IgD-negative memory B cell (primary cell): ENCODE data around the gene OGFOD2. TPM values are rescaled to one million over a fixed set of nuclear protein-coding genes. Genes with fewer than 3 reads are reported as not detected.

Experiments
- H3K27ac Mint-ChIP-seq, 3 donors: one replicate each; pipeline ENCODE4 v1.8.0; 2020 to 2022; ENCODE audit warnings: mild to moderate bottlenecking in 3 of 3, mixed read lengths in 3 of 3, moderate library complexity in 1 of 3
- H3K27me3 Mint-ChIP-seq: one replicate; pipeline ENCODE4 v1.8.0; 2021; ENCODE audit warnings: mixed read lengths
- H3K36me3 Mint-ChIP-seq: one replicate; pipeline ENCODE4 v1.8.0; 2020; ENCODE audit warnings: mild to moderate bottlenecking, mixed read lengths
- H3K4me1 Mint-ChIP-seq, 3 donors: one replicate each; pipeline ENCODE4 v1.8.0; 2020 to 2022; ENCODE audit warnings: mixed read lengths in 3 of 3, mild to moderate bottlenecking in 1 of 3
- H3K4me3 Mint-ChIP-seq, 4 donors: one replicate each; pipeline ENCODE4 v1.8.0; 2020 to 2022; ENCODE audit warnings: mild to moderate bottlenecking in 4 of 4, mixed read lengths in 4 of 4, moderate library complexity in 3 of 4
- H3K9me3 Mint-ChIP-seq, 3 donors: one replicate each; pipeline ENCODE4 v1.8.0; 2020 to 2021; ENCODE audit warnings: mixed read lengths in 3 of 3, mild to moderate bottlenecking in 1 of 3
- polyA plus RNA-seq: library from polyadenylated mRNA; unstranded; fragments of 300-500 nt; fragmentation: Illumina TruSeq; gene quantifications from one replicate; pipeline ENCODE4 v1.2.3, GENCODE V29; 2021

The OGFOD2 gene
- polyA plus RNA-seq, 1 donor from 2014 or later, result 20.2 TPM

DNA sequence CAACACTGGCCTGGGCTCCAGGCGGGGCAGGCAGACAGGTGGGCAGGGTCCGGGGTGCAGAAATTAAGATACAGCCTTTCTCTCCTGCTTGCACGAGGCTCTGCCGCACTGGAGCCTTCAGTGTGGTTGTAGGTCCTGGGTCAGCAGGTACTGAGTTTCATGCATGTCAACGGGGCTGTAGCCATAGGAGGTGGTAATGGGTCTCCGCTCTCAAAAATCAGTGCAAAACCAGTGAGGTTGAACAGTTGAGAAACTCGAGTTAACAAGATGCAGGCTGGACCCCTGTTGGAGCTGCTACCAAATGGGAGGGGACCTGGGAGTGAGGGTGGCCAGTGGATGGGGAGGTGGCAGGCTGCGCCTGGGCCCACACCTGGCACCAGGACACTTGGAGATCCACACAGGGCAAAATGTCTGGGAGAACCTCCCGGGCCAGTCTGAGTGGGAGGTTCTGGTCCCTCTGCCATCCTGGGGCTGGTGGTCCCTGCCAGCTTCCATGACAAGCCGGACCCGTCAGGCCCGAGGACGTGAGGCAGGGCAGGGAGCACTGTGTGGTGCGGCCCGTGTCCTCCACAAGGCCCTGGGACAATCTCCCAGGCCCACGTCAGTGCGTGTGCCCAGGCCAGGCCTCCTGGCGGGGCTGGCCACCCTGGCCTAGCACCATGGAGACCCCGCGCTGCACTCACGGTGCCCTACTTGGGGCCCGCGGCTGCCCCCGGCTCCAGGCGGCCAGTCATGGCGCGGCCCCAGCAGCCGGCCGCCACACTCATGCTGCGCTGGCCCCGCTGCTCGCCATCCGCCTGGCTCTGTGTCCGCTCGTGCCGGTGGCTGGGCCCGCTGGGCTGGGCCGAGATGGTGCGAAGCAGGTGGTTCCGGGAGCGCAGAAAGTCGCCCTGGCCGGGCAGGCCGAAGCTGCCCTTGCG, 10.6 kb downstream of the OGFOD2 start:
- Mint-ChIP-seq H3K9me3 (no peaks in the 10 kb centered on the region), H3K4me3 (peak overlapping the region in 2 of 4 donors; percentile 33 to 67), H3K4me1 (peaks cover 3 to 13% (median 6%) of the 10 kb centered on the region in 3 donors), H3K27ac (peak overlapping the region in 1 of 3 donors; percentile 48), H3K36me3 (no peaks in the 10 kb centered on the region), H3K27me3 (no peaks in the 10 kb centered on the region)

DNA sequence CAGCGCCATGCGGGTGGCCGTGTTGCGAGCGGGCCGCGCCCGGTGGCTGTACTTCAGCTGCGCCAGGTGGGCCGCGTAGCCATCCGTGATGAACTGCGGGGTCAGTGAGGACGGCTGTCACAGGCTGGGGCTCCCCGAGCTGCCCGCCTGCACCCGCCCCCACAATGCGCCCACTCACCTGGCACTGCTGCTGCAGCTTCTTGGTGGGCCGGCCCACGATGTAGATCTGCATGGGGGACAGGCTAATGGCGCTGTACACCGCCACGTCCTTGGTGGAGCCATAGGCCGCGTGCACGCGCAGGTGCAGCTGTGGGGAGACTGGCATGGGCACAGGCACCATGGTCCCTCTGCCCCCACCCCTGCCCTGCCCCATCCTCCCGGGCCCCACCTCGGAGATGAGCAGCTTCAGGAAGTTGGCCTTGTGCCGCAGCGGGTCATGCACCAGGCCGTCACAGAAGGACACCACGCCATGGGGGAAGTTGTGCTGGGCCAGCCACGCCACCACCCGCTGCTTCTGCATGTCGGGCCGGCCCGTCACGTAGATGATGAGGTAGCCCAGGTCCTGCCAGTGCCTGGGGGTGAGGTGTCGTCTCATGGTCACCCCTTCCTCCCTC, 11.3 kb downstream of the OGFOD2 start:
- Mint-ChIP-seq H3K4me3 (no peak overlapping the region), H3K4me1 (peaks cover 3 to 13% (median 6%) of the 10 kb centered on the region in 3 donors), H3K36me3 (no peaks in the 10 kb centered on the region), H3K27ac (no peak overlapping the region), H3K27me3 (no peaks in the 10 kb centered on the region), H3K9me3 (no peaks in the 10 kb centered on the region)

DNA sequence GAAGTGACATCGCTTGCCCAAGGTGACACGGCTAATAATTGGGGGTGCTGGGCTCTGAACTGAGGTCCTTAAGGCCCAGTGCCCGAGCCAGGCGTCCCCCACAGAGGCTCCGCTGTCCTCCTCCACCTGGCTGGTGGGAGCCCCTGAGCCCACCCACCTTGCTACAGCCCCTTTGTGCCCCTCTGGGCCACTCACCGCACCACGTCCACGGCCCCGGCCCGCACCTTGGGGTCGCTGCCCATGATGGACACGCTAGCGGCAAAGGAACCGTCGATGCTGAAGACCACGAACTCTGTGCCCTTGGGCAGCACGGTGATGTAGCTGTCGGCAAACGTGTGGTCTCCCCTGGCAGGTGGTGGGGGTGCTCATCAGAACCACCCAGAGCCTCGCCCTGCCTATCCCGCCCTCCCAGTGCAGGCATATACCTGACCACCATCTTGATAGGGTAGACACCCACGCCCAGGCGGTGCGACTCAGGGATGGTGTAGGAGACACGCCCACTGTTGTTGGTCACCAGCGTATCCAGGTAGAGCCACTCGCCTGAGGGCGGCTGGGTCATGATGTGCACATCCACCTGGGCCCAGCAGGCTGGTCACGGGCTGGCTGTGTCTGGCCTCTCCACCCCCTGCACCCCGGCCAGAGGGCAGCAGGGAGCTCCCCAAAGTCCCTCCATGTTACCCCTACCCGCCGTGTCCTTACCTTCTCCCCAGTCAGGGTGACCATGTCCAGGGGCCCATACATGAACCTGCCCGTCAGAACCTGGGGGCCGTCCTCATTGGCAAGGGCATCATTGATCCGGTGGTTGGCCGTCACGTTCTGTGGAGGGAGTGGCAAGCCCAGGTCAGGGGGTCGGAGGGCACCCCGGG, 12.3 kb downstream of the OGFOD2 start:
- Mint-ChIP-seq H3K36me3 (no peaks in the 10 kb centered on the region), H3K4me1 (peaks cover 3 to 10% (median 4%) of the 10 kb centered on the region in 3 donors), H3K27me3 (no peaks in the 10 kb centered on the region), H3K27ac (no peak overlapping the region), H3K4me3 (no peak overlapping the region), H3K9me3 (no peaks in the 10 kb centered on the region)

DNA sequence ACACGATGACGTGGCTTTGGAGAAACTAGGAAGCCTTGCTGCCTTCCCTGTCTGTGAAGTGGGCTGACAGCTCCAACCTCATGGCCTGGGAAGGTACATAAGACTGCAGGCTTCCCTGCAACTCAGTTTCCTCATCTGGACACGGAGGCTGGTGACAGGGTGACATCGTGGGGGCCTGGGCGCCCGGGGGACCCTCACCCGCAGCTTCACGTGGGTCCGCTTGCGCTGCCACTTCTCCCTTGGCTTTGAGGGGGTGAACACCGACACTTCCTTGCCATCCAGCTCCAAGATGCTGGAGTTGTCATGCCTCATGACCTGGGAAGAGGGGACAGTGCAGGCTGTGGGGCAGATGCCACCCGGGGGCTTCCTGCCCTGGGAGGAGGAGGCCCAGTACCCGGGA, 13.0 kb downstream of the OGFOD2 start:
- H3K4me1 Mint-ChIP-seq, result peaks cover 3 to 10% (median 4%) of the 10 kb centered on the region in 3 donors
- no peak overlapping the region for H3K27ac Mint-ChIP-seq
- H3K36me3 Mint-ChIP-seq, result no peaks in the 10 kb centered on the region
- H3K4me3 Mint-ChIP-seq, result no peak overlapping the region
- H3K27me3 Mint-ChIP-seq, result no peaks in the 10 kb centered on the region
- no peaks in the 10 kb centered on the region for H3K9me3 Mint-ChIP-seq

DNA sequence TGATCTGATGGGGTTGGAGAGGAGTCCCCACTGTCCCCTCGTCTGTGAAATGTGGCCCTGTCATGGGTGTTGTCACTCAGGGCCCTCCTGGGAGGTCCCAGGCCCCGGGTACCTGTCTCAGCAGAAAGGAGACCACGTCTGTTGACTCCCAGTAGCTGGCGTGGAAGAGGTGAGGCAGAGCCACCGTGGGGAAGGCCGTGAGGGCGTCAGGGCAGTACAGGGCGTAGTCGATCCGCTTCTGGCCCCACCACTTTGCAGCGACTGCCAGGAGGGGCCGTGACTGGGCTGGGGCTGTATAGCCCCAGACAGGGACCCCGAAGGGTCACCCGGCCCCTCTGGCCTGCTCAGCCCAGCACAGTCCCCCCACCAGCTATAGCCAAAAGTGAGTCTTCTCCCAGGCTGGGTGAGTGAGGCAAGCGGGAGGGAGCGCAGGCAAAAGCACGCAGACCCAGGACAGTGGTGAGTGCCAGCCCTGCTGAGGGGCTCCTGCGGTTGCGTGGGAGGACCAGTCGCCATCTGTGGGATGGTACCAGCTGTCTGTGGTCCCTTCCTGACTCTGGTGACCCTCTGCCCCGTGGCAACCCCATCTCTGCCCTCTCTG, 13.7 kb downstream of the OGFOD2 start:
- H3K9me3 Mint-ChIP-seq, result no peaks in the 10 kb centered on the region
- H3K27me3 Mint-ChIP-seq, result no peaks in the 10 kb centered on the region
- H3K36me3 Mint-ChIP-seq, result no peaks in the 10 kb centered on the region
- H3K4me1 Mint-ChIP-seq, result peaks cover 3 to 9% (median 7%) of the 10 kb centered on the region in 3 donors
- H3K4me3 Mint-ChIP-seq, result no peak overlapping the region
- no peak overlapping the region for H3K27ac Mint-ChIP-seq

DNA sequence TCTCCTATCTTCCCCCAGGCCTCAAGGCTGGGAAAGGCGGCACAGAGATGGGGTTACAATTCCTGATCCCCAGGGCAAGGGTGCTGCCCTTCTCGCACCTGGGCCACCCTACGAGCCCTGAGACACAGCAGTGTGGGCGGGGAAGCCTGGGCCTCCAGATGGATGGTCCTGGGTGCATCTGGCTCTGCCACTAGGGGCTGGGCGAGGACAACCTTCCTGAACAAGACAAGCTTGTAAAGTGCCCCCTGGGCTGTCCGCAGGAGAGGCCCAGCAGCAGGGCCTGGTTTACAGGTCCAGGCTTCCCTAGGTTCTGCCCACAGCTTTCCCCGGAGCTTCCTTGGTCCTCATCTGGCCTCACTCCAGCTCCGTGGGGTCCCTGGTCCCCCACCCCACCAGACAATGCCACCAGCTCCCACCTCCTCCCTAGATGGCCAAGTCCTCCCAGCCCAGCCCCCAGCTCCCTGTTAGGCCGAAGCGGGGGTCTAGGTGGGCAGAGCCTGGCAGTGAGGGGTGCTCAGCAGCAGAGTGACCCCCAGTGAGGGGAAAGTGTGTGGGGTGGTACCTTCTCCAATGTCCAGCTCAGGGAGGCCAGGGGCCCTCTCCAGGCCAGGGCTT, 14.3 kb downstream of the OGFOD2 start:
- H3K4me1 Mint-ChIP-seq, result peaks cover 3 to 7% (median 6%) of the 10 kb centered on the region in 3 donors
- peaks cover under 1% of the 10 kb centered on the region for H3K27me3 Mint-ChIP-seq
- H3K27ac Mint-ChIP-seq, result no peak overlapping the region
- peaks cover under 1% of the 10 kb centered on the region for H3K36me3 Mint-ChIP-seq
- H3K9me3 Mint-ChIP-seq, result no peaks in the 10 kb centered on the region
- no peak overlapping the region for H3K4me3 Mint-ChIP-seq

DNA sequence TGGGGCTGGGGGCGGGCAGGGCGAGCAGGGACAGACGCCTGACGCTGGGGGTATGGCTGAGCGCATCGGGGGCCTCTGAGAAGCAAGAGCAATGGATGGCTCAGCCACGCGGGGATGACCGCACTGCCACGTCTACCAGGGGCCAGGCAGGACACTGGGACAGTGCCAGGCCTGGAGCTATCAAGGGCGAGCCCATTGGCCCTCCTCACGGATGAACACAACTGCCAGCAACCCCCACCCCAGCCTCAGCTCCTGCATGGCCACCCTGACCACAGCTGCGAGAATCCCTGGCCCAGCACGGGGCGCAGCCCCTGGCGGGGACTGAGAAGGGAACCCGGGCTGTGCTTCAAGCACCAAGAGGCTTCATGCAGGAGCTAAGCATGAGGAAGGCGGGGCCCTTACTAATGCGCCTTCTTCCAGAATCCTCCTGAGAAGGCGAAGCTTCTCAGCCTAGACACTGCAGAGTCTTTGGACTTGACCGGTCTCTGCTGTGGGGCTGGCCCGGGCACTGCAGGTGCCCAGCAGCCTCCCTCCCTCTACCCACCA, 14.9 kb downstream of the OGFOD2 start:
- H3K27me3 Mint-ChIP-seq, result peaks cover 1% of the 10 kb centered on the region
- H3K4me1 Mint-ChIP-seq, result peaks cover 2 to 5% (median 3%) of the 10 kb centered on the region in 3 donors
- no peak overlapping the region for H3K4me3 Mint-ChIP-seq
- no peaks in the 10 kb centered on the region for H3K9me3 Mint-ChIP-seq
- H3K36me3 Mint-ChIP-seq, result peaks cover 2% of the 10 kb centered on the region
- no peak overlapping the region for H3K27ac Mint-ChIP-seq

DNA sequence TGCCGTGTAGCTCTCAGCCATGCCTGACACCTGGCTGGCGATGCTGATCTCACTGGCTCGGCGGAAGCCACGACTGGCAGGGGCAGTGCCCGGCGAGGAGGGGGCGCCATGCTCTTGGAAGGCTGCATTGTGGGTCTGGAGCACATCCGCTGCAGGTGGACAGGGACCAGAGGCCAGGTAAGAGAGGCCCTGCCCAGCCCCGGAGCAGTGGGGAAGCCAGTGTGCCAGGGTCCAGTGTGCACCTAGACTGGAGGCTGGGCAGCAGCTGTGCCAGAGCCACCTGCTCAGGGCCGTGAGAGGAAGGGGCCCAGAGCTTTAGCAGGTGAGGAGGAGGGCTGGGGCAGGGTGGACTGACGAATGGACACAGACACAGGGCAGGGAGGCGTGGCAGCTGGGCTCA, 15.5 kb downstream of the OGFOD2 start:
- no peak overlapping the region for H3K27ac Mint-ChIP-seq
- peaks cover 1% of the 10 kb centered on the region for H3K27me3 Mint-ChIP-seq
- no peak overlapping the region for H3K4me3 Mint-ChIP-seq
- peaks cover 0 to 4% (median 3%) of the 10 kb centered on the region in 3 donors for H3K4me1 Mint-ChIP-seq
- peaks cover 2% of the 10 kb centered on the region for H3K36me3 Mint-ChIP-seq
- no peaks in the 10 kb centered on the region for H3K9me3 Mint-ChIP-seq

DNA sequence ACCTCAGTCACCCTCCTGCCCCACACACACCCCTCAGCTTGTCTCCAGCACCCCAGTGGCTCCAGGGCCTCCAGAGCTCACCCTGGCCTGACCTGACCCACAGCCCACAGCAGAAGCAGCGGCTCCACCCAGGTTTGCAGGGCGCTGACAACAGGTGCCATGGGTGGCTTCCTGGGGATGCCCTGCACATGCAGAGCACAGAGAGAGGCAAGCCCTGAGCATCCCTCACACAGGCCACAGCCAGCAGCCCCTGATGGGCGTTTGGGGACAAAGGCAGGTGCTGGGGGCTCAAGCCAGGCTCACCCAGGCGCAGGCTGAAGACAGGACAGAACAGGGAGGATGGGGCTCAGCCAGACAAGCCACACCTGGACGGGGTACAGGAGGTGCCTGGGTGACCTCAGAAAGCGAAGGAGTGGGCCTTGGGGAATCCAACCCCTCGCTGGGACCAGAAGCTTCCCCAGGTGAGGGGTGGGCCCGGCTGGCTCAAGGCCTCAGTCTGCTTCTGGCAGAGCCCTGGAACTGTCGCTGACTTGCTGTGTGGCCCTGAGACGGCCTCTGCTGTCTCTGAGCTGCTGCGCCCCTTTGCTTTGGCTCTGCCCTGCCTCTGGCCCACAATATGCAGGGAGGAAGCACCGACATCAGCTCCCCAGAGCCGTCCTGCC, 16.0 kb downstream of the OGFOD2 start:
- Mint-ChIP-seq H3K4me1 (peaks cover 0 to 4% (median 3%) of the 10 kb centered on the region in 3 donors), H3K27ac (no peak overlapping the region)

DNA sequence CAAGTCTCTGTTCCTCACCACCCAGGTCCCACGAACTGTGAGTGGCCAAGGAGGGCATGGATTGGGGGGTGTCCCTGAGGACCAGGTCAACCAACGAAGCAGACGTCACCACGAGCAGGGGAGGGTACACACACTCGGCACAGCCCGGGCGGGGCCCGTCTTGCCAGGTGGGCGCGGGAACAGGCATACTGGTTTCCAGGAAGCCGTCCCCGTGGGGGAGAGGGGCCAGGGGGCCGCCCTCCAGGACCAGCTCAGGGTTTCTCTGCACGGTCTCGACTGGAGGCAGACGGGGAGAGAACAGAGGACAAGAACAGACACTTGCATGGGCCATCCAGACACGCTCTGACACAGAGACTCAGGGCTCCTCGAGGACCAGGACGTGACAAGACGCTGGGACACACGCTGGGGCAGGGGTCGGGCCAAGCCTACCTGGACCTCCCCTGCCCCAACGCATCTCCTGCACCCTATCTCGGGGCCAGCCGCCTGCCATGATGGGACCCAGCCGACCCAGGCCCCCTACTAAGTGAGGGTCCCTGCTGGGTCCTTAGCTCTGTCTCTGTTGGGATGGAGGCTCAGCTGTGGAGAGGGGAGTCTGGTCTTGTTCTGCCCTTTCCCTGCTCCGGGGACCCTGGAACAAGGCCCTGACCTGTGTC, 16.7 kb downstream of the OGFOD2 start:
- peaks cover 0 to 4% (median 3%) of the 10 kb centered on the region in 3 donors for H3K4me1 Mint-ChIP-seq
- H3K36me3 Mint-ChIP-seq, result peaks cover 2% of the 10 kb centered on the region
- H3K27ac Mint-ChIP-seq, result no peak overlapping the region

More for the DNA sequence above, 16.0 kb downstream of the OGFOD2 start:
- Mint-ChIP-seq H3K9me3 (no peaks in the 10 kb centered on the region), H3K27me3 (peaks cover 1% of the 10 kb centered on the region), H3K4me3 (peak overlapping the region in 1 of 4 donors; percentile 75), H3K36me3 (peaks cover 2% of the 10 kb centered on the region)

DNA sequence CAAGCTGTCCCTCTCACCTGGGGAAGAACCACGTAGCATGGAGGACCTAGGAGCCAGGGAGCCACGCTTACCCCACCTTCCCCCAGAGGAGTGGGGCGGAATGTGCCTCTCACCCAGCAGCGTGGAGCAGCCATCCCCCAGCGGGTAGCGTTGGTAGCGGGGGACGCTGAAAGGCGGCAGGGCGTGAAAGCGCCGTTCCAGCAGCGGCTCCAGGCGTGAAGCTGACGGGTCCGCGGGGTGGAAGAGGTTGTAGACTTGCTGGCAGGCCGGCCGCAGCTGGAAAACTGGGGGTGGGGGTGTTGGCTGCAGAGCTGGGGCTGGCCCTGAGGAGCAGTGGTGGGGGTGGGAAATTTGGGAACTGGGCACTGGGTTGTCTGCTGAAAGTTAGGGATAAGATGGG, 17.3 kb downstream of the OGFOD2 start:
- Mint-ChIP-seq H3K36me3 (peaks cover 2% of the 10 kb centered on the region), H3K27me3 (peaks cover 1% of the 10 kb centered on the region), H3K27ac (no peak overlapping the region), H3K4me3 (no peak overlapping the region), H3K9me3 (no peaks in the 10 kb centered on the region), H3K4me1 (peaks cover 0 to 4% (median 3%) of the 10 kb centered on the region in 3 donors)

More for the DNA sequence above, 16.7 kb downstream of the OGFOD2 start:
- peaks cover 1% of the 10 kb centered on the region for H3K27me3 Mint-ChIP-seq
- H3K4me3 Mint-ChIP-seq, result peak overlapping the region in 1 of 4 donors; percentile 75
- no peaks in the 10 kb centered on the region for H3K9me3 Mint-ChIP-seq

DNA sequence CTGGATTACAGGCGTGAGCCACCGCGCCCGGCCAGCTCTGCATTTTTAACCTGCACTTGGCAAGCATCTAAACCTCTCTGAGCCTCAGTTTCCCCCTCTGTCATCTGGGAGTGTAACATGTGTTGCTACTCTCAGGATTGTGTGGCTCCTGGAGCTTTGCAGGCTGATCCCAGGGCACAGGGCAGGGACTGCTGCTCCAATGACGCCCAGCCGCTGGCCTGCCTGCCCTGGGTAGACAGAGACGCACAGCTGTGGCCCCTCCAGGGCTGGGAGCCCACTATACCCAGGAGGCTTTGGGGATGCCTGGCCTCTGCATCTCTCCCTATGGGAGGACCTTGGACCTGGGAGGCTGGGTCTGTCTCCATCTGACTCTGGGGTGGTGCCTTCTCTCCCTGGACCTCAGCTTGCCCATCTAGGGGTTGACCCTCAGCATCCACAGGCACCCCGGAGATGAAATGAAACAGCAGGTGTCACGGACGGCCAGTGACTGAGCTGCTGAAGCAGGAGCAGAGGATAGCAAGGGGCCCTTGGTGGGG, 19.2 kb downstream of the OGFOD2 start:
- Mint-ChIP-seq H3K36me3 (peaks cover 2% of the 10 kb centered on the region), H3K27me3 (peaks cover 1% of the 10 kb centered on the region), H3K4me1 (peaks cover 0 to 4% (median 3%) of the 10 kb centered on the region in 3 donors), H3K27ac (no peak overlapping the region), H3K4me3 (no peak overlapping the region), H3K9me3 (no peaks in the 10 kb centered on the region)
